Ovary (tissue), 9 donors: Measurements from ENCODE around the gene ADAMTS14. TPM values are rescaled to one million over a fixed set of nuclear protein-coding genes. Genes with fewer than 3 reads are reported as not detected.

Source experiments
- DNase-seq, 5 donors: peaks; one replicate each; pipeline ENCODE4 v3.0.0-alpha.2; 2019 to 2020
- H3K27ac ChIP-seq, 2 donors: fragments of 200-600 bp; one replicate each; pipeline versions ENCODE4 v1.5.1 to v1.8.0; 2019 to 2022
- H3K27me3 ChIP-seq: fragments of 200-600 bp; one replicate; pipeline ENCODE4 v1.8.0; 2022
- H3K36me3 ChIP-seq: fragments of 200-600 bp; sonication (generic); one replicate; pipeline ENCODE4 v1.5.1; 2019
- H3K4me1 ChIP-seq: one replicate; pipeline ENCODE4 v1.8.1; 2013; ENCODE audit warnings: mild to moderate bottlenecking, moderate library complexity; ENCODE audit not compliant: insufficient read depth
- H3K4me3 ChIP-seq: fragments of 200-600 bp; sonication (generic); one replicate; pipeline ENCODE4 v1.5.1; 2017
- H3K9me3 ChIP-seq, 2 donors: fragments of 200-600 bp in 1 of 2; sonication (generic) in 1 of 2; one replicate each; pipeline versions ENCODE4 v1.5.1 to v1.8.1; 2013 to 2019; ENCODE audit warnings: mild to moderate bottlenecking in 1 of 2, moderate library complexity in 1 of 2
- EP300 ChIP-seq: sonication (generic); formaldehyde crosslinking; IDR thresholded peaks from one replicate; pipeline ENCODE4 v1.6.1; 2017; ENCODE audit warnings: antibody characterized with exemption
- POLR2A ChIP-seq: fragments of 450-650 bp; IDR thresholded peaks from one replicate; pipeline ENCODE4 v1.6.1; 2017; ENCODE audit warnings: antibody characterized with exemption, mild to moderate bottlenecking, moderate library complexity
- WGBS, 3 donors: extraction: QIAGEN DNeasy Blood & Tissue Kit in 1 of 3; methylation state at CpG; one replicate each; pipeline versions ENCODE4 v1.1.5 to v1.1.7; 2013 to 2017; 5-methylcytosine and 5-hydroxymethylcytosine counted together
- intact Hi-C, 4 donors: fragments of 100-400 bp; cut with DNase I; formaldehyde crosslinking; loops; one replicate each; pipeline versions ENCODE4 v1.11.0 to v1.15.1; 2022 to 2023
- polyA plus RNA-seq, 2 donors: library from polyadenylated mRNA; stranded (reverse); fragments of 200-250 nt in 1 of 2; fragments of 350-450 nt in 1 of 2; fragmentation: Illumina TruSeq in 1 of 2; extraction: RNeasy Lipid Tissue Mini Kit (QIAGEN cat#74804) in 1 of 2; gene quantifications; one replicate each; pipeline ENCODE4 v1.2.3, GENCODE V29; 2013 to 2014
- total RNA-seq, 7 donors: library from RNA; depleted of rRNA in 2 of 7; stranded (reverse); fragments of >200 nt in 2 of 7; fragmentation: NEBNext Ultra II Directional in 3 of 7; extraction: Animal tissue kit (Norgen Biotek cat#: 25700) in 3 of 7; gene quantifications; one replicate each; pipeline versions ENCODE4 v1.1.0 to v1.2.4, GENCODE V29; 2016 to 2023
- TF ChIP-seq, protein P1 (sequence below), 3 donors: fragments of 450-650 bp in 2 of 3; fragments of 200-600 bp in 1 of 3; IDR thresholded peaks; one replicate each; pipeline versions ENCODE4 v1.5.1 to v1.8.0; 2016 to 2022; ENCODE audit warnings: antibody characterized with exemption in 3 of 3, mild to moderate bottlenecking in 1 of 3
- donor health status: DM: no; HTN: no; CAD: no; lungs with moderate emphysema.
- donor health status: DM: no; HTN: no; CAD: no.
- donor health status: Bipolar disorder and iron deficiency.
- donor health status: DM: yes; HTN: yes; CAD: no.
- donor health status: DM: no; HTN: no; CAD: no.
- donor health status: DM: yes; HTN: yes; CAD: no.

The ADAMTS14 gene
- total and polyA plus RNA-seq, 9 donors: 0.07 to 0.75 (median 0.14) TPM; not detected in 3

DNA sequence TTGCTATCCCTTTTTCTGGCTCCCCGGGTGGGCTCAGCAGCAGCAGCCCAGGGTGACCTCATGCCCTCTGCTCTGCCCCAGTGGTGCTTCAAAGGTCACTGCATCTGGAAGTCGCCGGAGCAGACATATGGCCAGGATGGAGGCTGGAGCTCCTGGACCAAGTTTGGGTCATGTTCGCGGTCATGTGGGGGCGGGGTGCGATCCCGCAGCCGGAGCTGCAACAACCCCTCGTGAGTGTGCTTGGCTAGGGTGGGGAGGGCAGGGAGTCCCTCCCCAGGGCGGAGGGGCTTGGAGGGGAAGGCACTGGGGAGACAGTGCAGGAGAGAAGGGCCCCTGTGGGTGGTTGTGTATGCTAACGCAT lies 66.4 kb downstream of the ADAMTS14 start:
- Histone ChIP-seq H3K27ac (no peak overlapping the region), H3K27me3 (no peaks in the 10 kb centered on the region), H3K9me3 (no peaks in the 10 kb centered on the region), H3K36me3 (no peaks in the 10 kb centered on the region), H3K4me1 (peaks cover 5% of the 10 kb centered on the region), H3K4me3 (no peak overlapping the region)
- 79 to 89% (median 81%) methylated on average over 12 of the region's 12 CpGs for WGBS, 3 donors
- DNase-seq: no peak
- intact Hi-C loops: no loop called here
- TF ChIP-seq, protein P1, sequence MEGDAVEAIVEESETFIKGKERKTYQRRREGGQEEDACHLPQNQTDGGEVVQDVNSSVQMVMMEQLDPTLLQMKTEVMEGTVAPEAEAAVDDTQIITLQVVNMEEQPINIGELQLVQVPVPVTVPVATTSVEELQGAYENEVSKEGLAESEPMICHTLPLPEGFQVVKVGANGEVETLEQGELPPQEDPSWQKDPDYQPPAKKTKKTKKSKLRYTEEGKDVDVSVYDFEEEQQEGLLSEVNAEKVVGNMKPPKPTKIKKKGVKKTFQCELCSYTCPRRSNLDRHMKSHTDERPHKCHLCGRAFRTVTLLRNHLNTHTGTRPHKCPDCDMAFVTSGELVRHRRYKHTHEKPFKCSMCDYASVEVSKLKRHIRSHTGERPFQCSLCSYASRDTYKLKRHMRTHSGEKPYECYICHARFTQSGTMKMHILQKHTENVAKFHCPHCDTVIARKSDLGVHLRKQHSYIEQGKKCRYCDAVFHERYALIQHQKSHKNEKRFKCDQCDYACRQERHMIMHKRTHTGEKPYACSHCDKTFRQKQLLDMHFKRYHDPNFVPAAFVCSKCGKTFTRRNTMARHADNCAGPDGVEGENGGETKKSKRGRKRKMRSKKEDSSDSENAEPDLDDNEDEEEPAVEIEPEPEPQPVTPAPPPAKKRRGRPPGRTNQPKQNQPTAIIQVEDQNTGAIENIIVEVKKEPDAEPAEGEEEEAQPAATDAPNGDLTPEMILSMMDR (IDR thresholded peaks at IDR 0.05): no peak
- no peak for TF ChIP-seq POLR2A
- TF ChIP-seq EP300: no peak

DNA sequence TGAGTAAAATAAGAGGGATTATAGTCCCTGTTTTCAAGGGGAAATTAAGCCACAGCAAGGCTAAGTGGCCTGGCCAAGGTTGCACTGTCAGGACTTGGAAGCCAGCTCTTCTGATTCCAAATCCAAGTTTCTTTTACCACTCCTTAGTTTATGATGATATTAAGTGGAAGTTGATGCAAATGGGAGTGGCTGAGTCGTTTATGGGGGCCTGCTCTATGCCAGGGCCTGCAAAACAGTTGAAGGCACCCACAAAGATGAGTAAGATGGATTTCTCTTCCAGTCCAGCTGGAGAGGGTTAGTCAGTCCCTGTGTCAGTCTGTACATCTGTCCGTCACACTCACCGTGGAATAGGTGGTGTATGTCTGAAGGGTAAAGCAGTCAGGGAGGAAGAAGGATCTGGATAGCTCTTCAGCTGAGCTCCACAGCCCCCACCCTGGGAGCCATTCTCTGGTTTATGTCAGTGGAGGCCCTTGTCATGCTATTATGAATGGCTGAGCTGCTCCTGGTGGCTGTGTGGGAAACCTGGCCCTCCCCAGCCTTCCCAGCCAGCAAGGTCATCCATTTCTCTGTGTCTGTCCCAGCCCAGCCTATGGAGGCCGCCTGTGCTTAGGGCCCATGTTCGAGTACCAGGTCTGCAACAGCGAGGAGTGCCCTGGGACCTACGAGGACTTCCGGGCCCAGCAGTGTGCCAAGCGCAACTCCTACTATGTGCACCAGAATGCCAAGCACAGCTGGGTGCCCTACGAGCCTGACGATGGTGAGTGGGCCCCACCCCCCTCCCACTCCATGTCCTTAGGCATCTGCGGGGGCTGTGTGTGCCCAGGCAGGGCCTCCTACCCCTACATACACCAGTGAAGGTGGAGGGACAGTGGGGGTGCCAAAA lies 68.3 kb downstream of the ADAMTS14 start:
- TF ChIP-seq POLR2A (no peak), EP300 (no peak)
- TF ChIP-seq, protein P1 (IDR thresholded peaks at IDR 0.05): no peak
- Histone ChIP-seq H3K4me3 (no peak overlapping the region), H3K36me3 (no peaks in the 10 kb centered on the region), H3K27me3 (no peaks in the 10 kb centered on the region), H3K9me3 (no peaks in the 10 kb centered on the region), H3K27ac (no peak overlapping the region), H3K4me1 (peaks cover 5% of the 10 kb centered on the region)
- intact Hi-C loops: no loop called here
- WGBS, 3 donors: 83 to 88% (median 86%) methylated on average over 12 of the region's 12 CpGs
- DNase-seq: no peak

DNA sequence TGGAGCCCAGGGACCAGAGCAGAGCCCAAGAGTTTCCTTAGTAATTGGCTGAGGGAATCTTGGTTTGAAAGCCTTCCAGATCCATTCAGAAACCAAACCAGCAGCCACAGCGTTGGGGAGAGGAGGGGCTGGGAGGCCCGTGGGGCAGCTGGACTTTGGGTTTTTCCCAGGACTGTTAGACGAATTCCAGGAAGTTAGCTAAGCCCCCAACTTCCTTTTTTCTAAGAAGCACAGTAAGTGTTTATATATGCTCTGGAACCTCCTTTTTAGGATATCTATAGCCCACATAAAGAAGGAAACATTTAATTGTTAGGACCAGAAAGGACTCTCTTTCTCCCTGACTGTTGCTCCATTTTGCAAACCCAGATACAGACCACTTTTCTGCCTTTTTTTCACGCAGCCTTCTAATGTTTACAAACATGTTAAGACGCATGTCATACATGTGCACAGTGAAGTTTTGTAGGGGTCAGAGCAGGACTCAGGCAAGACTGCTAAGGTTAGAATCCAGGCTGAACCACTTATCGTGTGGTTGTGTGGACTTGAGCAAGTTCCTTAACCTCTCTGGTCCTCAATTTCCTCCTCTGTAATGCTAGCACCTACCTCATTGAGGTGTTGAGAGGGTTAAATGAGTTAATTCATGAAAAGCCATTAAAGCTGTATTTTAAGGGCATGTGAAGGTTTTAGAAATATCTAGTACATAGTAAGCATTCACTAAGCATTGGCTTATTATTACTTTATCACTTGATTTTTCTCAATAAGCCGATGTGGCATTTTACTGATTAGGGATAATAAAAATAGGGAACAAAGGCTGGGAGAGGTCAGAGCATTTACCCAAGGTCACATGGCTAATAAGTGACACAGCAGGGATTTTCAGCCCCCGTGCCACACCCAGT lies 70.5 kb downstream of the ADAMTS14 start:
- peak in 2 of 5 donors; percentile 42 to 46 for DNase-seq

DNA sequence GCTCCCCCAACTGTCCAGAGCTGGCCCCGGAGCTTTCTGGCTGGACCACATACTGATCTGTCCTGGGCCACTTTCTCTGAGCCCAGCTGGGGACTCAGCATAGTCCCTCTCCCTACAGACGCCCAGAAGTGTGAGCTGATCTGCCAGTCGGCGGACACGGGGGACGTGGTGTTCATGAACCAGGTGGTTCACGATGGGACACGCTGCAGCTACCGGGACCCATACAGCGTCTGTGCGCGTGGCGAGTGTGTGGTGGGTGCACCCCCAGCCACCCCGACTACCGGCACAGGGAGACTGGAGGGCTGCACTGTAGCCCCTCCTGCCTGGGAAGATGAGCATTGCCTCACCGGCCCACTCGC lies 71.1 kb downstream of the ADAMTS14 start:
- H3K9me3 ChIP-seq: no peaks in the 10 kb centered on the region
- TF ChIP-seq POLR2A: no peak
- TF ChIP-seq, protein P1 (IDR thresholded peaks at IDR 0.05): no peak
- TF ChIP-seq EP300: no peak
- intact Hi-C loops: no loop called here
- DNase-seq: no peak
- no peak overlapping the region for H3K27ac ChIP-seq
- H3K27me3 ChIP-seq: no peaks in the 10 kb centered on the region
- peaks cover 5% of the 10 kb centered on the region for H3K4me1 ChIP-seq
- WGBS, 3 donors: 84 to 90% (median 88%) methylated on average over 16 to 17 of the region's 17 CpGs
- no peak overlapping the region for H3K4me3 ChIP-seq
- no peaks in the 10 kb centered on the region for H3K36me3 ChIP-seq

More for the DNA sequence above, 70.5 kb downstream of the ADAMTS14 start:
- H3K9me3 ChIP-seq: no peaks in the 10 kb centered on the region
- H3K27me3 ChIP-seq: no peaks in the 10 kb centered on the region
- intact Hi-C loops: no loop called here
- H3K36me3 ChIP-seq: no peaks in the 10 kb centered on the region
- H3K27ac ChIP-seq: no peak overlapping the region
- TF ChIP-seq POLR2A (no peak), EP300 (no peak)
- TF ChIP-seq, protein P1 (IDR thresholded peaks at IDR 0.05): no peak
- WGBS, 3 donors: 22 to 32% (median 29%) methylated on average over 8 of the region's 8 CpGs
- H3K4me3 ChIP-seq: no peak overlapping the region
- peaks cover 5% of the 10 kb centered on the region for H3K4me1 ChIP-seq
